HepG2 (cell line): Measurements from ENCODE around the gene ZNF655. TPM values are rescaled to one million over a fixed set of nuclear protein-coding genes. Genes with fewer than 3 reads are reported as not detected.
A peak's percentile ranks its signal among the peaks of the same experiment; 100 is the strongest.

ENCODE experiments used
- ATAC-seq: fragments of 200-7000 bp; cut with Tn5 transposase; 3 replicates; pipeline ENCODE4 v1.9.1; 2020; ENCODE audit warnings: mild to moderate bottlenecking, moderate library complexity
- BruUV-seq: library from RNA; stranded (reverse); fragments of 400-500 nt; replicated peaks from 2 replicates; lab custom pipeline; 2021; lab: Mats Ljungman, UMichigan
- CTCF ChIA-PET: fragments of 300-600 bp; formaldehyde crosslinking; extraction: SDS; loops from one replicate; lab custom pipeline; 2021; ENCODE audit warnings: low total read pairs, inconsistent platforms, low intra/inter-chr PET ratio; lab: Yijun Ruan, JAX
- POLR2A ChIA-PET: fragments of 350-600 bp; sonication (Branson Sonifier 250); formaldehyde crosslinking; loops from one replicate; lab custom pipeline; 2020; ENCODE audit warnings: antibody characterized with exemption, inconsistent platforms; lab: Yijun Ruan, JAX
- DNase-seq: peaks from one replicate; pipeline ENCODE4 v3.0.0-alpha.2; 2015; ENCODE audit warnings: low spot score
- FAIRE-seq: peaks from 3 replicates; lab custom pipeline; 2011; peaks lifted over from hg19 to GRCh38; lab: Jason Lieb, UNC
- H2AFZ ChIP-seq: one replicate; pipeline ENCODE4 v1.6.1; 2011; ENCODE audit warnings: low read length, inconsistent platforms
- H3K27ac ChIP-seq: fragments of 300-600 bp; 3 replicates; pipeline ENCODE4 v1.8.0; 2011; ENCODE audit warnings: mixed run types, mild to moderate bottlenecking, mixed read lengths, low read length, inconsistent platforms; ENCODE audit not compliant: insufficient read depth; ENCODE audit errors: extremely low read length
- H3K27me3 ChIP-seq, 2 experiments: fragments of 200-600 bp in 1 of 2; 2 replicates in 1 of 2; 3 replicates in 1 of 2; pipeline versions ENCODE4 v1.6.0 to v1.8.0; 2011; ENCODE audit warnings: low read length in 2 of 2, mild to moderate bottlenecking in 2 of 2, moderate library complexity in 2 of 2, inconsistent platforms in 1 of 2; ENCODE audit not compliant: insufficient read depth in 2 of 2, control insufficient read depth in 1 of 2
- H3K36me3 ChIP-seq, 2 experiments: fragments of 200-600 bp in 1 of 2; replicated peaks in 1 of 2; 2 replicates in 1 of 2; 3 replicates in 1 of 2; pipeline versions ENCODE4 v1.5.1 to v1.8.0; 2011; ENCODE audit warnings: low read length in 2 of 2, inconsistent platforms in 1 of 2; ENCODE audit not compliant: insufficient read depth in 2 of 2, control insufficient read depth in 1 of 2
- H3K4me1 ChIP-seq: 2 replicates; pipeline ENCODE4 v1.5.1; 2012; ENCODE audit warnings: low read length, inconsistent platforms; ENCODE audit not compliant: insufficient read depth
- H3K4me2 ChIP-seq: 2 replicates; pipeline ENCODE4 v1.6.0; 2011; ENCODE audit warnings: low read depth, low read length, inconsistent platforms
- H3K4me3 ChIP-seq, 3 experiments: fragments of 200-600 bp in 1 of 3; sonication (generic), shearing (Covaris generic) in 1 of 3; replicated peaks in 1 of 3; 2 replicates each; pipeline ENCODE4 v1.5.1; 2011 to 2016; ENCODE audit warnings: low read length in 3 of 3, inconsistent platforms in 2 of 3, low read depth in 2 of 3, mild to moderate bottlenecking in 2 of 3, control low read depth in 1 of 3, mixed read lengths in 1 of 3; ENCODE audit not compliant: insufficient read depth in 1 of 3
- H3K79me2 ChIP-seq: one replicate; pipeline ENCODE4 v1.6.1; 2011; ENCODE audit warnings: low read length, inconsistent platforms; ENCODE audit not compliant: insufficient read depth
- H3K9ac ChIP-seq: 2 replicates; pipeline ENCODE4 v1.6.0; 2011; ENCODE audit warnings: mild to moderate bottlenecking, low read depth, low read length, inconsistent platforms; ENCODE audit not compliant: insufficient read depth
- H3K9me3 ChIP-seq: 2 replicates; pipeline ENCODE4 v1.5.1; 2012; ENCODE audit warnings: mild to moderate bottlenecking, low read length
- H4K20me1 ChIP-seq: 2 replicates; pipeline ENCODE4 v1.6.0; 2011; ENCODE audit warnings: inconsistent platforms, mild to moderate bottlenecking, low read length, moderate library complexity; ENCODE audit not compliant: insufficient read depth
- CC2D1A ChIP-seq: sonication (generic); formaldehyde crosslinking; IDR thresholded peaks from 2 replicates; pipeline ENCODE4 v1.8.1; 2023; ENCODE audit warnings: mild to moderate bottlenecking, missing genetic modification reagents
- DNMT3B ChIP-seq: conservative IDR thresholded peaks from 2 replicates; pipeline ENCODE4 v1.6.1; 2016; ENCODE audit warnings: missing biosample characterization, control low read depth
- MTA1 ChIP-seq: sonication (generic); formaldehyde crosslinking; IDR thresholded peaks from 2 replicates; pipeline ENCODE4 v1.4.0; 2020; ENCODE audit warnings: missing genetic modification reagents, mild to moderate bottlenecking, borderline replicate concordance
- RBFOX2 ChIP-seq: fragments of 200-400 bp; formaldehyde crosslinking; IDR thresholded peaks from 2 replicates; pipeline ENCODE4 v1.6.1; 2017; ENCODE audit warnings: low read depth, mild to moderate bottlenecking, low read length
- ZBTB4 ChIP-seq: sonication (generic); formaldehyde crosslinking; IDR thresholded peaks from 2 replicates; pipeline ENCODE4 v1.4.0; 2020; ENCODE audit warnings: missing genetic modification reagents, mild to moderate bottlenecking, borderline replicate concordance
- ZNF788 ChIP-seq: sonication (generic); formaldehyde crosslinking; IDR thresholded peaks from 2 replicates; pipeline ENCODE4 v1.5.0; 2020; ENCODE audit warnings: mild to moderate bottlenecking, missing genetic modification reagents, borderline replicate concordance
- WGBS: methylation state at CpG from one replicate; pipeline ENCODE4 v1.1.6; 2017; ENCODE audit warnings: low lambda C conversion rate; 5-methylcytosine and 5-hydroxymethylcytosine counted together
- in situ Hi-C: cut with HindIII; loops from 2 replicates; pipeline ENCODE4 v1.10.0; 2017; ENCODE audit warnings: low pct_unique_long_range_greater_than_20kb; ENCODE audit not compliant: extremely low pct_ligation_motif_present
- intact Hi-C: fragments of 100-400 bp; cut with micrococcal nuclease; formaldehyde crosslinking; loops from one replicate; pipeline ENCODE4 v1.10.0; 2022; ENCODE audit not compliant: unreplicated experiment
- polyA plus RNA-seq, 8 experiments: library from polyadenylated mRNA; depleted of rRNA in 3 of 8; stranded (reverse) in 7 of 8; unstranded in 1 of 8; fragments of >200 nt; fragmentation: Illumina TruSeq in 4 of 8; extraction: Trizol in 4 of 8; gene quantifications; 2 replicates each; pipeline versions ENCODE4 v1.2.1 to v1.2.3, GENCODE V29; 2011 to 2016; ENCODE audit warnings: low read depth in 4 of 8, missing spikeins in 1 of 8, mixed read lengths in 1 of 8; ENCODE audit not compliant: insufficient read depth in 1 of 8
- total RNA-seq, 5 experiments: library from RNA; depleted of rRNA; stranded (reverse); fragments of >200 nt; fragmentation: Illumina TruSeq; extraction: Trizol; gene quantifications; 2 replicates each; pipeline ENCODE4 v1.2.3, GENCODE V29; 2016; ENCODE audit warnings: low read depth in 1 of 5

Gene ZNF655
- total and polyA plus RNA-seq, 2 of the 13 experiments (the other 11 are each of a cell fraction or from before 2014, with no cell fraction given) = 53.4 to 75.6 TPM

- H3K36me3 ChIP-seq = peaks cover 17 to 56% of the 10 kb centered on the region in 2 experiments
- peaks cover 50% of the 10 kb centered on the region for H3K79me2 ChIP-seq
- peaks cover 43% of the 10 kb centered on the region for H3K4me1 ChIP-seq
- WGBS = 97% methylated on average over 7 of the region's 7 CpGs
- TSS peak; percentile 36 for BruUV-seq
- DNase-seq (no peak), ATAC-seq (no peak), FAIRE-seq (no peak)
- H3K4me3 ChIP-seq = no peak overlapping the region
- CTCF ChIA-PET = no interaction called here
- TF ChIP-seq RBFOX2 (0 out of 2 replicates have a peak, but pooled peaks have one; percentile 19), MTA1 (CRISPR knock-in tag) (no peak)
- H3K9me3 ChIP-seq = no peaks in the 10 kb centered on the region
- H3K27ac ChIP-seq = no peak overlapping the region
- no peak overlapping the region for H3K4me2 ChIP-seq
- in situ Hi-C loops = no loop called here
- H4K20me1 ChIP-seq = peaks cover 5% of the 10 kb centered on the region; the same call in 1 of the 2 replicates
- H3K27me3 ChIP-seq = no peaks in the 10 kb centered on the region; a peak in 1 of 5 replicates
- POLR2A ChIA-PET = no interaction called here
- intact Hi-C loops = no loop called here
- no peak overlapping the region for H2AFZ ChIP-seq
- peak overlapping the region; percentile 100; the same call in 1 of the 2 replicates for H3K9ac ChIP-seq
Observed at GRCh38 chr7:99560834-99561736, 2.6 kb downstream of the ZNF655 start.

- no peak overlapping the region for H3K4me2 ChIP-seq
- peaks cover 5% of the 10 kb centered on the region; the same call in 1 of the 2 replicates for H4K20me1 ChIP-seq
- no peaks in the 10 kb centered on the region; a peak in 1 of 5 replicates for H3K27me3 ChIP-seq
- H3K9me3 ChIP-seq = no peaks in the 10 kb centered on the region
- 100% methylated on average over 2 of the region's 2 CpGs for WGBS
- ChIA-PET CTCF (no interaction called here), POLR2A (no interaction called here)
- H3K4me1 ChIP-seq = peaks cover 41% of the 10 kb centered on the region
- no TSS peak for BruUV-seq
- no peak overlapping the region for H3K4me3 ChIP-seq
- no peak overlapping the region for H2AFZ ChIP-seq
- no peak overlapping the region for H3K27ac ChIP-seq
- ATAC-seq (no peak), FAIRE-seq (no peak), DNase-seq (no peak)
- in situ Hi-C loops (no loop called here), intact Hi-C loops (no loop called here)
- H3K36me3 ChIP-seq = peaks cover 19 to 57% of the 10 kb centered on the region in 2 experiments
- TF ChIP-seq ZBTB4 (CRISPR knock-in tag) = no peak
- no peak for TF ChIP-seq CC2D1A
- no peak for TF ChIP-seq DNMT3B (CRISPR knock-in tag)
- no peak for TF ChIP-seq ZNF788 (CRISPR knock-in tag)
- H3K79me2 ChIP-seq = peaks cover 47% of the 10 kb centered on the region
- no peak overlapping the region; the same call in 1 of the 2 replicates for H3K9ac ChIP-seq
Observed at GRCh38 chr7:99561737-99562051, 3.3 kb downstream of the ZNF655 start.
